ENCODE measurements around the gene MAGOH.

Gene MAGOH

GRCh38 chr1:53270873-53271272 is 32.6 kb upstream of the MAGOH start:
- DNase-seq (ENCODE audit: low spot score), result no peak

- no peak for DNase-seq (ENCODE audit: low spot score)
These were observed 31.8 kb upstream of the MAGOH start for GRCh38 chr1:53270107-53270506.

- DNase-seq (ENCODE audit: low spot score), result no peak
These were observed 29.4 kb upstream of the MAGOH start for GRCh38 chr1:53267761-53268160.

GRCh38 chr1:53266038-53266437 is 27.7 kb upstream of the MAGOH start:
- no peak for DNase-seq (ENCODE audit: low spot score)

GRCh38 chr1:53265581-53265980 is 27.3 kb upstream of the MAGOH start:
- DNase-seq (ENCODE audit: low spot score), result no peak

- no peak for DNase-seq (ENCODE audit: low spot score)
These were observed 25.7 kb upstream of the MAGOH start for GRCh38 chr1:53264048-53264447.

GRCh38 chr1:53262000-53262399 is 23.7 kb upstream of the MAGOH start:
- no peak for DNase-seq (ENCODE audit: low spot score)

- DNase-seq (ENCODE audit: low spot score), result no peak
These were observed 22.4 kb upstream of the MAGOH start for GRCh38 chr1:53260631-53261247.

GRCh38 chr1:53259932-53260331 is 21.6 kb upstream of the MAGOH start:
- no peak for DNase-seq (ENCODE audit: low spot score)

- DNase-seq (ENCODE audit: low spot score), result no peak
These were observed 19.9 kb upstream of the MAGOH start for GRCh38 chr1:53258216-53258615.

- DNase-seq (ENCODE audit: low spot score), result no peak
These were observed 19.2 kb upstream of the MAGOH start for GRCh38 chr1:53257454-53258081.

GRCh38 chr1:53256511-53257453 is 18.5 kb upstream of the MAGOH start:
- no peak for DNase-seq (ENCODE audit: low spot score)

- DNase-seq (ENCODE audit: low spot score), result no peak
These were observed 16.7 kb upstream of the MAGOH start for GRCh38 chr1:53255031-53255430.

- DNase-seq (ENCODE audit: low spot score), result no peak
These were observed 15.8 kb upstream of the MAGOH start for GRCh38 chr1:53254011-53254640.

- DNase-seq (ENCODE audit: low spot score), result no peak
These were observed 12.0 kb upstream of the MAGOH start for GRCh38 chr1:53250325-53250724.

- DNase-seq (ENCODE audit: low spot score), result no peak
These were observed 11.4 kb upstream of the MAGOH start for GRCh38 chr1:53249706-53250105.

GRCh38 chr1:53246261-53247134 is 8.2 kb upstream of the MAGOH start:
- DNase-seq (ENCODE audit: low spot score), result no peak

GRCh38 chr1:53244141-53244540 is 5.8 kb upstream of the MAGOH start:
- no peak for DNase-seq (ENCODE audit: low spot score)

GRCh38 chr1:53242381-53242780 is 4.1 kb upstream of the MAGOH start:
- no peak for DNase-seq (ENCODE audit: low spot score)

GRCh38 chr1:53241828-53242227 is 3.5 kb upstream of the MAGOH start:
- DNase-seq (ENCODE audit: low spot score), result no peak

- no peak for DNase-seq (ENCODE audit: low spot score)
These were observed 680 bp downstream of the MAGOH start for GRCh38 chr1:53237638-53238037.

- DNase-seq (ENCODE audit: low spot score), result no peak
These were observed 17.4 kb downstream of the MAGOH start for GRCh38 chr1:53220962-53221286.

Data from Ammon's horn (tissue), 1 donor.